ENCODE results near the gene DDX27. TPM values are rescaled to one million over a fixed set of nuclear protein-coding genes. Genes with fewer than 3 reads are reported as not detected.

The DDX27 gene
- total and polyA plus RNA-seq, 2 experiments from 2014 or later, result 25.3 to 27.8 TPM

GRCh38 chr20:49225896-49226295, 6.7 kb downstream of the DDX27 start:
- no peaks in the 10 kb centered on the region for H3K27me3 ChIP-seq
- no peaks in the 10 kb centered on the region for H3K9me3 ChIP-seq (ENCODE audit: low read depth)
- H3K4me1 ChIP-seq (ENCODE audit: low read depth), result no peaks in the 10 kb centered on the region
- H3K27ac ChIP-seq, result no peak overlapping the region
- TF ChIP-seq, protein P1, sequence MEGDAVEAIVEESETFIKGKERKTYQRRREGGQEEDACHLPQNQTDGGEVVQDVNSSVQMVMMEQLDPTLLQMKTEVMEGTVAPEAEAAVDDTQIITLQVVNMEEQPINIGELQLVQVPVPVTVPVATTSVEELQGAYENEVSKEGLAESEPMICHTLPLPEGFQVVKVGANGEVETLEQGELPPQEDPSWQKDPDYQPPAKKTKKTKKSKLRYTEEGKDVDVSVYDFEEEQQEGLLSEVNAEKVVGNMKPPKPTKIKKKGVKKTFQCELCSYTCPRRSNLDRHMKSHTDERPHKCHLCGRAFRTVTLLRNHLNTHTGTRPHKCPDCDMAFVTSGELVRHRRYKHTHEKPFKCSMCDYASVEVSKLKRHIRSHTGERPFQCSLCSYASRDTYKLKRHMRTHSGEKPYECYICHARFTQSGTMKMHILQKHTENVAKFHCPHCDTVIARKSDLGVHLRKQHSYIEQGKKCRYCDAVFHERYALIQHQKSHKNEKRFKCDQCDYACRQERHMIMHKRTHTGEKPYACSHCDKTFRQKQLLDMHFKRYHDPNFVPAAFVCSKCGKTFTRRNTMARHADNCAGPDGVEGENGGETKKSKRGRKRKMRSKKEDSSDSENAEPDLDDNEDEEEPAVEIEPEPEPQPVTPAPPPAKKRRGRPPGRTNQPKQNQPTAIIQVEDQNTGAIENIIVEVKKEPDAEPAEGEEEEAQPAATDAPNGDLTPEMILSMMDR (IDR thresholded peaks at IDR 0.05; ENCODE audit: low read depth, low read length), result no peak
- H3K4me3 ChIP-seq, result no peak overlapping the region
- DNase-seq (ENCODE audit: low read depth in 1 of 2, low spot score in 1 of 2), result no peak
- peaks cover 38% of the 10 kb centered on the region for H3K36me3 ChIP-seq

DNA sequence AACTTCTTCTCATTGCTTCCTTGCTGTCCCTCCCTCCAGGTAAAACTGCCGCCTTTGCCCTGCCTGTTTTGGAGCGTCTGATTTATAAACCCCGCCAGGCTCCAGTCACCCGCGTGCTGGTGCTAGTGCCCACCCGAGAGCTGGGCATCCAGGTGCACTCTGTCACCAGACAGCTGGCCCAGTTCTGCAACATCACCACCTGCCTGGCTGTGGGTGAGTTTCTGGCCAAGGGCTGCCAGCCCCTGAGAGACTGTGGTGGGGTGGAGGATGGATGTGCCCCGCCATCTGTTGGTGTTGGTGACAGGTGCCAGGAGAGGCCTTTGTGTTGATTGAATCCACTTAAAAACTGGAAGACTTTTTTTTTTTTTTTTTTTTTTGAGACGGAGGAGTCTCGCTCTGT, 9.5 kb downstream of the DDX27 start:
- peaks cover 33% of the 10 kb centered on the region for H3K36me3 ChIP-seq
- H3K4me3 ChIP-seq, result no peak overlapping the region

GRCh38 chr20:49229381-49229780, 10.2 kb downstream of the DDX27 start:
- Histone ChIP-seq H3K9me3 (ENCODE audit: low read depth) (no peaks in the 10 kb centered on the region), H3K27me3 (no peaks in the 10 kb centered on the region), H3K4me3 (no peak overlapping the region), H3K36me3 (peaks cover 29% of the 10 kb centered on the region), H3K27ac (no peak overlapping the region), H3K4me1 (ENCODE audit: low read depth) (no peaks in the 10 kb centered on the region)
- TF ChIP-seq, protein P1 (IDR thresholded peaks at IDR 0.05; ENCODE audit: low read depth, low read length), result no peak
- DNase-seq (ENCODE audit: low read depth in 1 of 2, low spot score in 1 of 2), result no peak

More for the DNA sequence above, 9.5 kb downstream of the DDX27 start:
- DNase-seq (ENCODE audit: low read depth in 1 of 2, low spot score in 1 of 2), result no peak
- Histone ChIP-seq H3K4me1 (ENCODE audit: low read depth) (no peaks in the 10 kb centered on the region), H3K27me3 (no peaks in the 10 kb centered on the region), H3K27ac (no peak overlapping the region), H3K9me3 (ENCODE audit: low read depth) (no peaks in the 10 kb centered on the region)
- TF ChIP-seq, protein P1 (IDR thresholded peaks at IDR 0.05; ENCODE audit: low read depth, low read length), result no peak

DNA sequence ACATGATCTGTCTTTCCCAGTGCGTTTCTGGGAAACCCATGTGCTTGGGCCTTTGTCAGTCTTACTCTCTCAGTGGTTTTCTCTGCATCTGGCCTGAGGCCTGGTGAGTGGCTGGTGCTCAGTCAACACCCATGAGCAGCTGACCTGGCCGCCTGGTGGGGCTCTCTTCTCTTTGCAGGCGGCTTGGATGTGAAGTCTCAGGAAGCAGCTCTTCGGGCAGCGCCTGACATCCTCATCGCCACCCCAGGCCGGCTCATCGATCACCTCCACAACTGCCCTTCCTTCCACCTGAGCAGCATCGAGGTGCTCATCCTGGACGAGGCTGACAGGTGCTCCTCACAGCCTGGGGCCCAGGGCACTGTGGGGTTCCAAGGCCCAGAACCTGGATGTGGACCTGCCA, 10.8 kb downstream of the DDX27 start:
- no peaks in the 10 kb centered on the region for H3K9me3 ChIP-seq (ENCODE audit: low read depth)
- H3K27me3 ChIP-seq, result no peaks in the 10 kb centered on the region
- no peaks in the 10 kb centered on the region for H3K4me1 ChIP-seq (ENCODE audit: low read depth)
- TF ChIP-seq, protein P1 (IDR thresholded peaks at IDR 0.05; ENCODE audit: low read depth, low read length), result no peak
- no peak overlapping the region for H3K4me3 ChIP-seq
- DNase-seq (ENCODE audit: low read depth in 1 of 2, low spot score in 1 of 2), result no peak
- H3K27ac ChIP-seq, result no peak overlapping the region
- peaks cover 28% of the 10 kb centered on the region for H3K36me3 ChIP-seq

DNA sequence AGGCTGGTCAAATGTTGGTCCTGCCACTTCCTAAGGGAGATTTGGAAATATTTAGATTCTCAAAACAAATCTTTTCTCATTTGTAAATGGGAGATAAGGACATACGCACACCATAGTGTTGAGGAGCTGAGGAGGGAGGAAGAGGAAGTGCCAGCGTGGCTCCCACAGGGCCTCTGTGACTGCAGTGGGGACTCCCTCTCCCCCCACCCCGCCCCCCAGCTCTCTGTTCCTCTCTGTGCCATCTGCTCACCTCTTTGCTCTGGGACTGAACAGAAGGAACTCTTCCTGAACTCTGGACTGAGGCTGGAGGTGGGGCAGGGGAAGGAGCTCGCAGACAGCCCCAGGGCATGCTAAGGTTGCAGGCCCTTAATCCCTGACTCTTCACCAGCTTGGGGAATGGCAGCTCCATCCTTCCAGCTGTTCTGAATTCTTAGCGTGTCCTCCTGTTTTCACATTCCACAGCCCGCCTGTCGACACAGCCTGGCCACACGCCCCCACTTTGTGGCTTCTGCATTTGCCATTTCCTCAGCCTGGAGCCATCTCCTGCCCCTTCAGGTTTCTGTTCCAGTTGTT, 11.4 kb downstream of the DDX27 start:
- Histone ChIP-seq H3K27ac (no peak overlapping the region), H3K9me3 (ENCODE audit: low read depth) (no peaks in the 10 kb centered on the region), H3K4me1 (ENCODE audit: low read depth) (no peaks in the 10 kb centered on the region), H3K36me3 (peaks cover 28% of the 10 kb centered on the region), H3K27me3 (no peaks in the 10 kb centered on the region), H3K4me3 (no peak overlapping the region)
- TF ChIP-seq, protein P1 (IDR thresholded peaks at IDR 0.05; ENCODE audit: low read depth, low read length), result no peak
- peak in 1 of 2 donors; percentile 48 for DNase-seq (ENCODE audit: low read depth in 1 of 2, low spot score in 1 of 2)
